ENCODE measurements around the gene AADAT. TPM values are rescaled to one million over a fixed set of nuclear protein-coding genes. Genes with fewer than 3 reads are reported as not detected.
A peak's percentile ranks its signal among the peaks of the same experiment; 100 is the strongest.
"Not testable (repeated sequence)": the region's sequence is repeated elsewhere in the genome, so short reads cannot be mapped to it uniquely, and the experiment has no call there.

Gene AADAT
- total RNA-seq, 1 donor: 2.2 TPM

GRCh38 chr4:170090352-170091052, 746 bp upstream of the AADAT start:
- DNase-seq (ENCODE audit: low read depth in 2 of 3, low spot score in 2 of 3): no peak

GRCh38 chr4:170089274-170089667, 485 bp downstream of the AADAT start:
- DNase-seq (ENCODE audit: low read depth in 2 of 3, low spot score in 2 of 3): peak in 2 of 3 donors; percentile 29 to 49

GRCh38 chr4:170088716-170089115, 1.0 kb downstream of the AADAT start:
- no peak for DNase-seq (ENCODE audit: low read depth in 2 of 3, low spot score in 2 of 3)

GRCh38 chr4:170087163-170087700, 2.5 kb downstream of the AADAT start:
- no peak for DNase-seq (ENCODE audit: low read depth in 2 of 3, low spot score in 2 of 3)

- DNase-seq (ENCODE audit: low read depth in 2 of 3, low spot score in 2 of 3): peak in 1 of 3 donors; percentile 5
Measured at GRCh38 chr4:170083541-170083940, 6.2 kb downstream of the AADAT start.

- DNase-seq (ENCODE audit: low read depth in 2 of 3, low spot score in 2 of 3): no peak
Measured at GRCh38 chr4:170080496-170080895, 9.3 kb downstream of the AADAT start.

GRCh38 chr4:170079981-170080380, 9.8 kb downstream of the AADAT start:
- no peak for DNase-seq (ENCODE audit: low read depth in 2 of 3, low spot score in 2 of 3)

GRCh38 chr4:170071196-170071595, 18.6 kb downstream of the AADAT start:
- DNase-seq (ENCODE audit: low read depth in 2 of 3, low spot score in 2 of 3): no peak

- no peak for DNase-seq (ENCODE audit: low read depth in 2 of 3, low spot score in 2 of 3)
Measured at GRCh38 chr4:170068438-170069128, 21.2 kb downstream of the AADAT start.

- no peak for DNase-seq (ENCODE audit: low read depth in 2 of 3, low spot score in 2 of 3)
Measured at GRCh38 chr4:170059421-170059820, 30.3 kb downstream of the AADAT start.

- no peak for DNase-seq (ENCODE audit: low read depth in 2 of 3, low spot score in 2 of 3)
Measured at GRCh38 chr4:170058826-170059225, 30.9 kb downstream of the AADAT start.

- no peak for DNase-seq (ENCODE audit: low read depth in 2 of 3, low spot score in 2 of 3)
Measured at GRCh38 chr4:170057866-170058265, 31.9 kb downstream of the AADAT start.

GRCh38 chr4:170052919-170053318, 36.8 kb downstream of the AADAT start:
- DNase-seq (ENCODE audit: low read depth in 2 of 3, low spot score in 2 of 3): no peak

- no peak for DNase-seq (ENCODE audit: low read depth in 2 of 3, low spot score in 2 of 3)
Measured at GRCh38 chr4:170051402-170051801, 38.4 kb downstream of the AADAT start.

- no peak for DNase-seq (ENCODE audit: low read depth in 2 of 3, low spot score in 2 of 3)
Measured at GRCh38 chr4:170049766-170050165, 40.0 kb downstream of the AADAT start.

- DNase-seq (ENCODE audit: low read depth in 2 of 3, low spot score in 2 of 3): peak; percentile 26 to 88 (median 68)
Measured at GRCh38 chr4:170047771-170048354, 41.9 kb downstream of the AADAT start.

- not testable (repeated sequence) for DNase-seq (ENCODE audit: low read depth in 2 of 3, low spot score in 2 of 3)
Measured at GRCh38 chr4:170046156-170046555, 43.6 kb downstream of the AADAT start.

- DNase-seq (ENCODE audit: low read depth in 2 of 3, low spot score in 2 of 3): no peak
Measured at GRCh38 chr4:170040031-170040680, 49.6 kb downstream of the AADAT start.

GRCh38 chr4:170038769-170039168, 51.0 kb downstream of the AADAT start:
- no peak for DNase-seq (ENCODE audit: low read depth in 2 of 3, low spot score in 2 of 3)

- DNase-seq (ENCODE audit: low read depth in 2 of 3, low spot score in 2 of 3): no peak
Measured at GRCh38 chr4:170038232-170038631, 51.5 kb downstream of the AADAT start.

- DNase-seq (ENCODE audit: low read depth in 2 of 3, low spot score in 2 of 3): no peak
Measured at GRCh38 chr4:170037481-170037880, 52.3 kb downstream of the AADAT start.
